ENCODE results near the gene GUSB.

Gene GUSB

DNA sequence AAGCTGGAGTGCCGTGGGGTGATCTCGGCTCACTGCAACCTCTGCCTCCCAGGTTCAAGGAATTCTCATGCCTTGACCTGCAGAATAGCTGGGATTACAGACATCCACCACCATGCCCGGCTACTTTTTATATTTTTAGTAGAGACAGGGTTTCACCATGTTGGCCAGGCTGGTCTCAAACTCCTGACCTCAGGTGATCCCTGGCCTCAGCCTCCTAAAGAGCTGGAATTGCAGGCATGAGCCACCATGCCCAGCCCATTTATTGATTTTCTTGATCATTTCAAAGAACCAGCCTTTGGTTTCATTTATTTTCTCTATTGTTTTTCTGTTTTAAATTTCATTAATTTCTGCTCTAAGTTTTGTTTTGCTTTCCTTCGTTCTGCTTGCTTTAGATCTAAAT is 50.3 kb downstream of the GUSB start:
- DNase-seq (ENCODE audit: low read depth in 2 of 2), result no peak

DNA sequence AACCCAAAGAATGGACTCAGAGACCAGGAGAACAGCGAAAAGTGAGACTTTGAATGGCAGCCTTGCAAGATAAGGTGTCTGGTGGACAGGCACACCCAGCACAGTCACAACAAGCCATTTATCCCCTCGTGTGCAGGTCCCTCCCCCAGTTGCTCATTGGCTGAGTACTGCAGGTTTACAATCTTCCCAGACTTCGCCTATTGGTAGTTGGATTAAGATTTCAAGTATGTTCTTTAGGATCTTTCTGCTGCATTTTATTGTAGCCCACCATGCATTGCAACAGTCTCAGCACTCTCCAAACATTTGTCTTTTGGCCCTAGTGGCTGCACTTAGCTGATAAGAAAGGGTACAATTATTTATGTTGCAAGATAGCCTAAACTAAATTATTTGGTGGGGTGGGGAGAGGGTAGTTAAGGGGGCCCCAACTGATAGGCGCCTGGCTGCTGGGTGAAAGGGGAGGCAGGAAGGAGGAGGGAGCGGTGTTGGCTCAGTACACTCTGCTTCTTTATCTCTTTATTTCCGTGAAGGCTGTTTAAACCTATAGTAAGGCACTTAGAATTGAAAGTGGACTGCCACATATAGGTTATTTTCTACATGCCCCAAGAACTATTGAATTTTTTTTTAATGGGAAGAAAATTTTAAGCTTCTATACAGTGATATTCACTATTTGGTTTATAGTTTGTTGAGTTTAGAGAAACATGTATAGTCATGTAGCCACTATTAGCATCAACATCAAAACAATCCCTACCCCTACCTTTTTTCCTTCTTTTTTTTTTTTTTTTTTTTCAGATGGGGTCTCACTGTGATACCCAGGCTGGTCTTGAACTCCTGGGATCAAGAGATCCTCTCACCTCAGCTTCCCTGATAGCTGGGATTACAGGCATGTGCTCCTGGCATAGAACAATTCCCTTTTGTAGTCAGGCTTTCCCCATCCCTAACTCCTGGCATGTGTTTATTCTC is 54.2 kb downstream of the GUSB start:
- DNase-seq (ENCODE audit: low read depth in 2 of 2), result no peak

DNA sequence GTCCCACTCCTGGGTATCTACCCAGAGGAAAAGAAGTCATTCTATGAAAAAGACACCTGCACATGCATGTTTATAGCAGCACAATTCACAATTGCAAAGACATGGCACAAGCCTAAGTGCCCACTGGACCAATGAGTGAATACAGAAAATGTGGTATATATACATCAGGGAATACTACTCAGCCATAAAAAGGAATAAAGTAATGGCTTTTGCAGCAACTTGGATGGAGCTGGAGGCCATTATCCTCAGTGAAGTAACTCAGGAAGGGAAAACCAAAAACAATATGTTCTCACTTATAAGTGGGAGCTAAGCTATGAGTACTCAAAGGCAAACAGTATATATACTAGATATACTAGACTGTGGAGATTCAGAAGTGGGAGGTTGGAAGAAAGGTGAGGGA is 55.4 kb downstream of the GUSB start:
- DNase-seq (ENCODE audit: low read depth in 2 of 2), result no peak

DNA sequence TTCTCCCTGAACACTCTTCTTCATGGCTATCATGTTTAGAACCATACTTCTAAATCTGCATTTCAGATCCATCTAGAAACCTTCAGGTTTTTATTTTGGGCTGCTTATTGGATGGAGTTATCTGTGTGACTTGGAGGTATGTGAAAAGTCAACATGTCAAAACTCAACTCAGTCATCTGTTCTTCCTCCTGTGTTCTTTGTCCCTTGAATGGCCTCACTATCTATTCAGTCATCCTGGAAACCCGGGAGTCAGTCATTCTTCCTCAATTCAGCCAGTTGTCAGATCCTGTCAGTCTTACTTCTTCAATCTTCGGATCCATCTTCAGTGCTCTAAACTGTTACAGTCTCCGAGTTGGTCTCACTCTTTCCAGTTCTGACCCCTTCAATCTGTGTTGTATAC is 57.0 kb downstream of the GUSB start:
- no peak for DNase-seq (ENCODE audit: low read depth in 2 of 2)

DNA sequence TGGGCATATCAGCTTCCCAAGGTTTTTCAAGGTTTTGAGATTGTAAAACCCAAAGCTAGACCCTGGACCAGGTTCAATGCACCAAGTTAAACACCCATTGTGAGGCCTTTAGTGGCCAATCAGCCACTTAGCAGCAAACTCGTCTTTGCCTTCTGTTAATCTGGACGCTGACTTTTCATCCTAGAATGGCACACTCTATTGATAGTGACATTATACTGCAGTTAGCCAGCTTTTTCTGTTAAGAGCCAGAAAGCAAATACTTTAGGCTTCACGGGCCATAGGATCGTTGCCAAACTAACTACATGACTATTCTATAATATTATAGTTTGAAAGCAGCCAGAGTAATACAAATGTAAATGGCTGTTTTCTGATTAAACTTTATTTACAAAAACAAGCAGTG is 57.8 kb downstream of the GUSB start:
- DNase-seq (ENCODE audit: low read depth in 2 of 2), result no peak

DNA sequence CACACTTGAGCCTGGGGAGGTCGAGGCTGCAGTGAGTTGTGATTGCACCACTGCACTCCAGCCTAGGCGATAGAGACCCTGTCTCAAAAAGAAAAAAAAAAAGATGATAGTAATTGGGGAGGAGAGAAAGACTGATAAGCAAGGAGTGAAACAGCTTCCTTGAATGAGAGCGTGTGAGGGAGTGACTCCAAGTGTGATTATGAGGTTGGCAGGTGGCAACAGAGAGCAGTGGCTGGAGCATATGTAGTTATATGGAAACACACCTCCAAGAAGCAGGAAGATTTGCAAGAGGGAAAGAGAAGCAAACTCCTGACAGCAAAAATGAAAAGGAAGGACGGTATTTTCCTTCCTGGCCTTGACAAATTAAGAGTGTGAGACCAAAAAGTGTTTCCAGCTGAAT is 58.7 kb downstream of the GUSB start:
- no peak for DNase-seq (ENCODE audit: low read depth in 2 of 2)

DNA sequence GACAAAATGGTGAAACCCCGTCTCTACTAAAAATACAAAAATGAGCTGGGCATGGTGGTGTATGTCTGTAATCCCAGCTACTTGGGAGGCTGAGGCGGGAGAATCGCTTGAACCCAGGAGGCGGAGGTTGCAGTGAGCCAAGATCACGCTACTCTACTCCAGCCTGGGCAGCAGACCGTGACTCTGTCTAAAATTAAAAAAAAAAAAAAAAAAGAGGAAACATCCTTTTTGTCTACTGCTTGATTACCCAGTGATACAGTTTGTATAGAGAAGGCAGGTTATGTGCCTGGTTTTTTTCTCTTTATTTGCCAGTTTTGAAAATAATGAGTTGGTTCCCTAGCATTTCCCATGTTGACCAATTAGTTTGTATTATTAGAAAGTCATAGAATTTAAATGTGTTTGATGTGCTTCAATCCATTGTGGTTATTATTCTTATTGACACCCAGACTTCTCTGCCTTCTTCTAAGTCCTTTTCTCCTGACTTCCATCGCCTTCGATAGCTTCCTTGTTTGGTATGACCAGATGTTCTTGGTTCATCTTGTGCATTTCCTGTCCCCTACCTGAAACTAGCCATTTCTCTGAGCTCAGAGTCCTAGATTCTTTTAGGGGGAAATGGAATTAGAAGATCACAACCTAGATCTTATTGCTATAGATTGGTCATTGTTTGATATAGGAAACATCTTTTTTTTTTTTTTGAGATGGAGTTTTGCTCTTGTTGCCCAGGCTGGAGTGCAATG is 65.9 kb downstream of the GUSB start:
- no peak for DNase-seq (ENCODE audit: low read depth in 2 of 2)

DNA sequence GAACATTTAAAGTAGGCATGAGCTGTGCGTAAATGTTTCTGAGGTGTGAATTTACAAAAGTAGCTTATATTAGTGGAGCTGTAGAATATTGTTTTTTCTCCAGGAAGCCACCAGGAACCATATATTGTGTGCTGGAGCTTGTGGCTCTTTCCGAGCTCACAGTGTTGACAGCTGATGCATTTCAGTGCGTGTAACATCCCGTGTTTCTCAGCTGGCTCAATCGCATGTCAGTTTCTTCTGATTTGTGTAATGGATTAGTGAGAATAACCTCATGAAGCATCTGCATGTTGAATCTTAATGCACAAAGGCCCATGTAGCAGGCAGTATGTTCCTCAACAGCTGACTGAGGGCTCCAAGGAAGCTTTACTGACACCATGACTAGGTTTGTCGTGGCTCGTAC is 69.8 kb downstream of the GUSB start:
- DNase-seq (ENCODE audit: low read depth in 2 of 2), result no peak

All from stimulated activated CD4-positive, alpha-beta T cell treated with anti-CD3 and anti-CD28 coated beads, Interleukin-15, amount 100 ng/mL, for 48 hours (primary cell).